Measurements from ENCODE around the gene PCSK4.

Gene PCSK4

GRCh38 chr19:1469255-1470054 is 20.7 kb downstream of the PCSK4 start:
- no peak for DNase-seq

- DNase-seq, result no peak
These were observed 21.3 kb downstream of the PCSK4 start for GRCh38 chr19:1468821-1469254.

DNA sequence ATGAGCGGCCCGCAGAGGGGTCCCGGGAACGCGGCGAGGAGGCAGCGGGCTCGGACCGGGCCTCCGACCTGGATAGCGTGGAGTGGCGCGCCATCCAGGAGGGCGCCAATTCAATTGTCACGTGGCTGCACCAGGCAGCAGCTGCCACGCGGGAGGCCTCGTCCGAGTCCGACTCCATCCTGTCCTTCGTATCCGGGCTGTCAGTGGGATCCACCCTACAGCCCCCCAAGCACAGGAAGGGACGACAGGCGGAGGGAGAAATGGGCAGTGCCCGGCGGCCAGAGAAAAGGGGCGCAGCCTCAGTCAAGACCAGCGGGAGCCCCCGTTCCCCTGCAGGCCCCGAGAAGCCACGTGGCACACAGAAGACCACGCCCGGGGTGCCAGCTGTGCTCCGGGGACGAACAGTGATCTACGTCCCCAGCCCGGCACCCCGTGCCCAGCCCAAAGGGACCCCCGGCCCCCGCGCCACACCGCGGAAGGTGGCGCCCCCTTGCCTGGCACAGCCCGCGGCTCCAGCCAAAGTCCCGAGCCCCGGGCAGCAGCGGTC is 21.8 kb downstream of the PCSK4 start:
- no peak for DNase-seq

GRCh38 chr19:1467490-1468273 is 22.5 kb downstream of the PCSK4 start:
- no peak for DNase-seq

DNA sequence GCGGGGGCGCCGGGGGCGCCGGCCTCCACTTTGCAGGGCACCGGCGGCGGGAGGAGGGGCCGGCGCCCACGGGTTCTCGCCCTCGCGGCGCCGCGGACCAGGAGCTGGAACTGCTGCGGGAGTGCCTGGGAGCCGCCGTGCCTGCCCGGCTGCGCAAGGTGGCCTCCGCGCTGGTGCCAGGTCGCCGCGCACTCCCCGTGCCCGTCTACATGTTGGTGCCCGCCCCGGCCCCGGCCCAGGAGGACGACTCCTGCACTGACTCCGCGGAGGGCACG is 23.0 kb downstream of the PCSK4 start:
- DNase-seq, result no peak

GRCh38 chr19:1466461-1467214 is 23.5 kb downstream of the PCSK4 start:
- no peak for DNase-seq

DNA sequence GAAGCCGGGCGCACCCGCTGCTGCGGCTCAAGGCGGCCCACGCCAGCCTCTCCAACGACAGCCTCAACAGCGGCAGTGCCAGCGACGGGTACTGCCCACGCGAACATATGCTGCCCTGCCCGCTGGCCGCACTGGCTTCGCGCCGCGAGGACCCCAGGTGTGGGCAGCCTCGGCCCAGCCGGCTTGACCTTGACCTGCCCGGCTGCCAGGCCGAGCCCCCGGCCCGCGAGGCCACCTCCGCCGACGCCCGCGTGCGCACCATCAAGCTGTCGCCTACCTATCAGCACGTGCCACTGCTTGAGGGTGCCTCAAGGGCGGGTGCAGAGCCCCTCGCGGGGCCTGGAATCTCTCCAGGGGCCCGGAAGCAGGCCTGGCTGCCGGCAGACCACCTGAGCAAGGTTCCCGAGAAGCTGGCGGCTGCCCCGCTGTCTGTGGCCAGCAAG is 24.1 kb downstream of the PCSK4 start:
- no peak for DNase-seq

GRCh38 chr19:1465191-1466016 is 24.7 kb downstream of the PCSK4 start:
- no peak for DNase-seq

GRCh38 chr19:1461862-1462261 is 28.3 kb downstream of the PCSK4 start:
- DNase-seq, result no peak

GRCh38 chr19:1460033-1460995 is 29.8 kb downstream of the PCSK4 start:
- no peak for DNase-seq

- DNase-seq, result no peak
These were observed 30.7 kb downstream of the PCSK4 start for GRCh38 chr19:1459479-1459878.

DNA sequence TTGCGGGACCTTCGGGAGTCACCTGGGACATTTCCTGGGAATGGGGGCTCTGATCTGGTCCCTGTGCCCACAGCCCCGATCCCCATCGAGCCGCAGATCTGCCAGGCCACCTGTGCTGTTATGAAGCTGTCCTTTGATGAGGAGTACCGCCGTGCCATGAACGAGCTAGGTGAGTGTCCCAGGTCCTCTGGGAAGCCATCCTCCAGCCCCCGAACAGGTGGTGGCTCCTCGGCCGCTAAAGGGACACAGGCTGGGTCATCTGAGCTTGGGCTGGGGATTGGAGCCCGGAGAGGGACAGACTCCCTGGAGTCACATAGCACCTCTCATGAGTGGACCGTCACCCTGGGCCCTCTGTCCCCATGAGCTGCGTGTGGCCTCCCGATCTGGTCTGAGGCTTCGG is 32.3 kb downstream of the PCSK4 start:
- no peak for DNase-seq

DNA sequence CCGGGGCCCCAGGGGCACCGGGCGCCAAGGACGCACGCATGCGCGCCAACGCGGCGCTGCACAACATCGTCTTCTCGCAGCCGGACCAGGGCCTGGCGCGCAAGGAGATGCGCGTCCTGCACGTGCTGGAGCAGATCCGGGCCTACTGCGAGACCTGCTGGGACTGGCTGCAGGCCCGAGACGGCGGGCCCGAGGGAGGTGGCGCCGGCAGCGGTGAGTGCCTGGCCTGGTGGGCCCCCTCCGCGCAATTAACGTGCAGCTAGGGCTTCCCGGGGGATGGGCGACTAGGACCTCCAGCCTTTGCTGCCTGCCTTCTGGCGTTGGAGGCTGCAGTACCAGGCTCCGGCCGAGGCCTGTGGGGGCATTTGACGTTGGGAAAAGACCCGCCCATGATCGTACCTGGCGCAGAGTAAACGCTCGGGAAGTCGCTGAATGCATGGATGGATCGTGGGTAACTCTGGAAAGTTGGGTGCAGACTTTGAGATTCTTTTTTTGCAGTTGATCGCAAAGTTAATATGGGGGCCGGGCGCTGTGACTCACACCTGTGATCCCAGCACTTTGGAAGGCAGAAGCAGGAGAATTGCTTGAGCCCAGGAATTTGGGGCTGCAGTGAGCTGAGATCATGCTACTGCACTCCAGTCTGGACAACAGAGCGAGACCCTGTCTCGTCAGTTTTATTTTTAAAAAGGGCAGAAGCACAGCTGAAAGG is 33.0 kb downstream of the PCSK4 start:
- DNase-seq, result no peak

GRCh38 chr19:1456121-1456900 is 33.8 kb downstream of the PCSK4 start:
- DNase-seq, result no peak

GRCh38 chr19:1455336-1456120 is 34.6 kb downstream of the PCSK4 start:
- DNase-seq, result no peak

DNA sequence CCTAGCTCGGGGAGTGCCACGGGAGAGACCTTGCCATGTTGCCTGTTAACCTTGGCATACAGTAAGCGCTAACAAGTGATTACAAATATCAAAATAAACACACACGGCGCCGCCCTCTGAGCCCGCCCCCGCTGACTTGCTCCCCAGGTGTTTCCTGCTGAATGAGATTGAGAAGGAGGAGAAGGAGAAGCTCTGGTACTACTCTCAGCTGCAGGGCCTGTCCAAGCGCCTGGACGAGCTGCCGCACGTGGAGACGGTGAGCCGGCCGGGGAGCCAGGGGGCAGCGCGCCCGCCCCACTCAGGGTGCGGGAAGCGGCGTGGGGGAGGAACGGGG is 35.2 kb downstream of the PCSK4 start:
- no peak for DNase-seq

DNA sequence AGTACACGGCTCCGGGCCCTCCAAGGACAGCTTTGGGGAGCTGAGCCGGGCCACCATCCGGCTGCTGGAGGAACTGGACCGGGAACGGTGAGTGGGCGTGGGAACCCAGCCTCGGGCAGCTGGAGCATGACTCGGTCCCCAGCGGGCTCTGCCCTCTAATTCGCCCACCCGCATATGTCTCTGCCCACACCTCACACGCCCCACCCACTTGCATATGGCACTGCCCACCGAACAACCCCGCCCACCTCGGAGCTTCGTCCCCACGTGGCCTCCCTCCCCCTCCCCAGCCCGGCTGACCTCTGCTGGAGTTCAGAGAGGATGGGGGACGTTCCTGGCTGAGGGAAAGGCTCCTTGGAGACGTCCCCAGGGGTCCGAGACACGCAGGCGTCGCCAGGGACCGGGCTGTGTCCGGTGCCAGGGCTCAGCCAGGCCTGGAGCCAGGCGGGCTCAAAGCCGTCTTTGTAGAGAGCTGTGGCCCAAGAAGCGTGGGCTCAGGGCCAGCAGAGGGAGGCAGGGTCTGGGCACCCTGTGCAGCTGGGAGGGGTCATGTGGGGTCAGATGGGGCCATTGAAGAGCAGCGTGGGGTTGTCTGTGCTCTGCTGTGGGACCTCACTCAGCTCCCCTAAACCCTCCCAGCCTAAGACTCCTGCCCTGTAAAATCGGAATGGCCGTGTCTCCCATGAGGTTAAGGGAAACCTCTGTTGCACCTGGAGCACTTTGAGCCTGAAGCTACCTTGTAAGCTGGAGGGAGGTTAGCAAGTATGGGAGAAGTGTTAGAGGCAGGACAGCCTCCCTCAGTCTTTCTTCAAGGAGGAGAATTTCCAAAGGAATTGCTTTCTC is 36.4 kb downstream of the PCSK4 start:
- no peak for DNase-seq

Measured in NCI-H1694 treated with DMSO at 0.1 percent for 48 hours (cell line).